HUES48 (cell line): Measurements from ENCODE around the gene OSBP2.

Source experiments
- H3K27ac ChIP-seq: one replicate; pipeline ENCODE4 v1.7.0; 2013; ENCODE audit warnings: low read depth, low read length, inconsistent platforms
- H3K27me3 ChIP-seq: 2 replicates; pipeline ENCODE4 v1.6.1; 2013; ENCODE audit warnings: mild to moderate bottlenecking, low read length; ENCODE audit not compliant: control insufficient read depth, insufficient read depth
- H3K36me3 ChIP-seq: 2 replicates; pipeline ENCODE4 v1.6.1; 2013; ENCODE audit warnings: low read length; ENCODE audit not compliant: control insufficient read depth, insufficient read depth
- H3K4me1 ChIP-seq: 2 replicates; pipeline ENCODE4 v1.6.1; 2013; ENCODE audit warnings: mild to moderate bottlenecking, low read length; ENCODE audit not compliant: control insufficient read depth, insufficient read depth
- H3K4me3 ChIP-seq: 2 replicates; pipeline ENCODE4 v1.5.1; 2013; ENCODE audit warnings: mild to moderate bottlenecking, low read depth, low read length
- H3K9ac ChIP-seq: 2 replicates; pipeline ENCODE4 v1.6.1; 2013; ENCODE audit warnings: mild to moderate bottlenecking, low read depth, low read length, moderate library complexity
- H3K9me3 ChIP-seq: 2 replicates; pipeline ENCODE4 v1.6.1; 2013; ENCODE audit warnings: low read length; ENCODE audit not compliant: control insufficient read depth, insufficient read depth

OSBP2 gene

GRCh38 chr22:30928401-30928800 lies 233.7 kb downstream of the OSBP2 start:
- H3K9me3 ChIP-seq = no peaks in the 10 kb centered on the region
- no peaks in the 10 kb centered on the region for H3K27me3 ChIP-seq
- H3K36me3 ChIP-seq = peaks cover 92% of the 10 kb centered on the region

DNA sequence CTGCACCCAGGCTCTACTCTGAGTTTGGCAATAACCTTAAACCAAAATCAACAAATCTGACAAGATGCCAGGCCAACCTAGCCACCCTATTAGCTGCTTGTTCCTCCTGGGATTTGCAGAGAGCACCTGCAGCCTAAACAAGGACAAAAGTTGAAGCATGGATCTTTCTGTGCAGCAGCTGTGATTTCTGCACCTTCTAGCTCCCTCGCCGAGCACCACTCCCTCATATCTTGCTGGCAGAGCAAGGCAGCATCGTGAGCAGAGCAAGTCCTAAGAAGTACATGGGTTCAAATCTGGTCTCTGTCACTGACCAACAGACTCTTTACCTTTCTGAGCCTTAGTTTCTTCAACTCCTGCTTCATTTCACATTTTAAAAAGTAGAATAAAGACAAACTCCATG lies 235.6 kb downstream of the OSBP2 start:
- peaks cover 97% of the 10 kb centered on the region for H3K36me3 ChIP-seq
- no peaks in the 10 kb centered on the region for H3K27me3 ChIP-seq
- no peaks in the 10 kb centered on the region for H3K9me3 ChIP-seq
- no peak overlapping the region for H3K4me3 ChIP-seq
- H3K4me1 ChIP-seq = no peaks in the 10 kb centered on the region
- no peak overlapping the region for H3K27ac ChIP-seq
- no peak overlapping the region for H3K9ac ChIP-seq

More at GRCh38 chr22:30928401-30928800, 233.7 kb downstream of the OSBP2 start:
- Histone ChIP-seq H3K9ac (no peak overlapping the region), H3K4me3 (no peak overlapping the region), H3K4me1 (no peaks in the 10 kb centered on the region), H3K27ac (no peak overlapping the region)

GRCh38 chr22:30931541-30932300 lies 237.0 kb downstream of the OSBP2 start:
- no peak overlapping the region for H3K9ac ChIP-seq
- H3K4me1 ChIP-seq = no peaks in the 10 kb centered on the region
- H3K9me3 ChIP-seq = no peaks in the 10 kb centered on the region
- no peak overlapping the region for H3K27ac ChIP-seq
- H3K36me3 ChIP-seq = peaks cover 97% of the 10 kb centered on the region
- no peaks in the 10 kb centered on the region for H3K27me3 ChIP-seq
- H3K4me3 ChIP-seq = no peak overlapping the region

DNA sequence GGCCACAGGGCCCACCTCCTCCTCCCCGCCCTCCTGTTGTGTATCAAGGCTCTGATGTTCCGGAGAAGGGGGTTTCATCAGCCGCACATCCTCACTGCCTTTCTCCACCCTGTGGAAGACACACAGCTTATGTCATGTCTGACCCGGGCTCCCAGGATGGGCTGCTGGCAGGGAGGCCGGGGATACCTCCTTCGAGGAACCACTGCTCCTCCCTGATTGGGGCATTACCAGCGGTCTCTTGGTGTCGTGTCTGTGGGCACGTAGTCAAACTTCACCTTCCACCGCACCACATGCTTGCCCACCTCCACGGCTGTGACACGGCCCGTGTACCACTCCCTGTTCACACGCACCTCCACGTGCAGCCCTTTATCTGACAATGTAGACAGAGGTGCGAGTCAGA lies 238.0 kb downstream of the OSBP2 start:
- no peak overlapping the region for H3K4me3 ChIP-seq
- H3K36me3 ChIP-seq = peaks cover 97% of the 10 kb centered on the region
- H3K4me1 ChIP-seq = no peaks in the 10 kb centered on the region
- no peaks in the 10 kb centered on the region for H3K9me3 ChIP-seq
- no peak overlapping the region for H3K27ac ChIP-seq
- no peaks in the 10 kb centered on the region for H3K27me3 ChIP-seq
- no peak overlapping the region for H3K9ac ChIP-seq

- H3K36me3 ChIP-seq = peaks cover 97% of the 10 kb centered on the region
- no peaks in the 10 kb centered on the region for H3K4me1 ChIP-seq
- no peak overlapping the region for H3K9ac ChIP-seq
- no peak overlapping the region for H3K4me3 ChIP-seq
- no peak overlapping the region for H3K27ac ChIP-seq
- no peaks in the 10 kb centered on the region for H3K27me3 ChIP-seq
- no peaks in the 10 kb centered on the region for H3K9me3 ChIP-seq
These were observed 238.8 kb downstream of the OSBP2 start for GRCh38 chr22:30933457-30933856.

DNA sequence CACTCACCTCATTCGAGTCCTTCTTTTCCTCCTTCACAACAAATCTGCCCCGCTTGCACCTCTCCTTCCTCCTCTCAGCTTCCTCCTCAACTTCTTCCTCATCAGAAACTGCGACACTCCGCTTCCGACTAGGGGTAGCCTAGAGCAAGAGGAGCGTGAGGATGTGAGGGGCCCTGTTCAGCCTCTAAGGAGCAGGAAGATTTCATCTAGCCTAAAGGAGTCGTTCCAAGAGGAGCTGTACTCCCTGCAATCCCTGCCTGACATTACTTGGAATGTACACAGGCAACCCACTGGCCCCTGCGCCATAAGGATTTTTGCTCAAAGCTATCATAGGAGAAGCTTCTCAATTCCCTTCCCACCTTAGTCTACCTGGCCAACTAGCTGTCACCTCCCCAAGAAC lies 239.4 kb downstream of the OSBP2 start:
- Histone ChIP-seq H3K9ac (no peak overlapping the region), H3K36me3 (peaks cover 96% of the 10 kb centered on the region), H3K9me3 (no peaks in the 10 kb centered on the region), H3K27ac (no peak overlapping the region), H3K27me3 (no peaks in the 10 kb centered on the region), H3K4me3 (no peak overlapping the region), H3K4me1 (no peaks in the 10 kb centered on the region)

DNA sequence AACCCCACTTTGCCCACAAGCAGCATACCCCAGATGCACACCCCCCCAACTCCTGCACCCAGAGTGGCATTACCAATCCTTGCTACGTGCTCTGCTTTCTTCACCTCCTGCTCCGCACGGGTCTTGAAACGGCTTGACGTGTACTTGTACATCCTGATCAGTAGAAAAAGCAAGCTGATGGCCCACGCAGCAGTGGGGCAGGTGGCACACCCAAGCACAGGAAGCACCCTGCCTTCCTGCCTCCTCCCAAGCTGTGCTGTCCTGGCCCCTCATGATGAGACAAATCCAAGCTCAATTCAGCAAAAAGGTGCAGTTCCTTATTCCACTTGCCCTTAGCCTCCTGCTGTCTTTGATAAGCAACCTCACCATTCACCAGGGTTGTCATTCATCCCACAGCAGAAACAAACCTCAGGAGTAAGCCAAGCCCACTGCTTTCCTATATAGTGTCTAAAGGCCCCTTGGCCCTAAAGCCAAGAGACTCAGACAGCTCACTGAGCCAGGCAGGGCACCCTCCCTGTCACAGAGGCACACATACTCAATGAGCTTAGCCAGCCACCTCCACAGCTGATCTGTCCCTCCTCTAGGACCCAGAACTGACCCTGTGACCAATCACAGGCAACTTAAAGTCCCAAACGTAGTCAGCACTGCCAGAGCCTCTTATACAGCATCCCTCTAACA lies 246.2 kb downstream of the OSBP2 start:
- Histone ChIP-seq H3K4me3 (no peak overlapping the region), H3K27me3 (no peaks in the 10 kb centered on the region)

GRCh38 chr22:30941363-30941740 lies 246.7 kb downstream of the OSBP2 start:
- Histone ChIP-seq H3K4me3 (no peak overlapping the region), H3K9ac (no peak overlapping the region), H3K9me3 (no peaks in the 10 kb centered on the region), H3K27ac (no peak overlapping the region), H3K27me3 (no peaks in the 10 kb centered on the region), H3K36me3 (peaks cover 98% of the 10 kb centered on the region), H3K4me1 (no peaks in the 10 kb centered on the region)

More for the DNA sequence above, 246.2 kb downstream of the OSBP2 start:
- Histone ChIP-seq H3K9ac (no peak overlapping the region), H3K9me3 (no peaks in the 10 kb centered on the region), H3K4me1 (no peaks in the 10 kb centered on the region), H3K27ac (no peak overlapping the region), H3K36me3 (peaks cover 98% of the 10 kb centered on the region)

DNA sequence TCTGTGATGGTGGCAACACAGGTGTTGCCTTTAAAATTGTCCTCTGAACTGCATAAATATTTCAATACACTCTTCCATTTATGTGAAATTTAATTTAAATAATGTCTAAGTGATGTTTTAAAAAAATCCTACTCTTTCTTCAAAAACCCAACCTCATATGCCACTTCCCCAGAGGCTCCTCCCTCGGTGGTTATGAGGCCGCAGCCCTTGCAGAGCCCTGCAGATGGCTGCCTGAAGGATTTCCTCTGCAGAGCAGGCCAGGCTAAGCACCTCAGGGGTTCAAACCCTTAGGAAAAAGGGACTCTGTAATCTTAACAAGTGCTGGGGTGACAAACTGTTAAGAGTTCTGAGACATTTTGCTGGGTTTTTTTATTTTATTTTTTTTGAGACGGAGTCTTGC lies 248.7 kb downstream of the OSBP2 start:
- H3K27me3 ChIP-seq = no peaks in the 10 kb centered on the region
- peaks cover 98% of the 10 kb centered on the region for H3K36me3 ChIP-seq
- no peaks in the 10 kb centered on the region for H3K4me1 ChIP-seq

DNA sequence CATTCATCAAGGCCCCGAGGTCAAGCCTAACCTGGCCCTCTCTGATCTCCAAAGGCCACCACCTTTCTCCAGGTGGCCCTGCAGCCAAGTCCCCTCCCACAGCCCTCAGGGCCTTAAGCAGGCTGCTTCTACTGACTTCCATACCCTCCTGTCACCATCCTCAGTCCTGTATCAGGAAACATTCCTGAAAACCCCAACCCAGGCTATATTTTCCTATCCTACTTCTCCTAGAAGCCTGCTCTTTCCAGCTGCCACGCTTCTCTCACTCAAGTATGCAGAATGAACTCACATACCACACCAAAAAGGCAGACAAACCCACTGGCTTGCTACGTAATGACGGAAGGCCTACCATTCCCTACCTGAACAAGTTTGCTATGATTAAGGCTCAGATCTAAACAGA lies 250.3 kb downstream of the OSBP2 start:
- H3K27me3 ChIP-seq = no peaks in the 10 kb centered on the region
- H3K4me3 ChIP-seq = no peak overlapping the region
- H3K36me3 ChIP-seq = peaks cover 99% of the 10 kb centered on the region
- no peaks in the 10 kb centered on the region for H3K4me1 ChIP-seq
- no peak overlapping the region for H3K27ac ChIP-seq
- H3K9me3 ChIP-seq = no peaks in the 10 kb centered on the region
- no peak overlapping the region for H3K9ac ChIP-seq

More for the DNA sequence above, 248.7 kb downstream of the OSBP2 start:
- no peak overlapping the region for H3K9ac ChIP-seq
- no peaks in the 10 kb centered on the region for H3K9me3 ChIP-seq
- no peak overlapping the region for H3K27ac ChIP-seq
- H3K4me3 ChIP-seq = no peak overlapping the region

DNA sequence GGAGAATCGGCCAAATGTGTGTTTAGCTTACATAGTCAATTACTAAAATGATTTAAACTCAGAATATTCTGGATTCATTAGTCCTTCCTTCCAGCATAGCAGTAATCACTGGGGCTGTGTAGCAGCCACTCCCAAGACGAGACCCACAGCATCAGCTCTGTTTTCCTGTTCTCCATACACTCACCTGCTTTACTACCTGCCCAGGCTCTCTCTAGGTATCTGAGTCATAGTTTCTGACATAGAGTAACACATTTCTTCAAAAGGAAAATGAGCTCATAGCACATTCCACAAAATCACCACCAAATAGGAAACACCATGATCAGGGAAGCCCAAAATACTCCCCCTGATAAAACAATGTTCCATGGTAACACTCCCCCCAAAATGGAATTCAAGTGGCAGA lies 251.0 kb downstream of the OSBP2 start:
- Histone ChIP-seq H3K27ac (no peak overlapping the region), H3K9me3 (no peaks in the 10 kb centered on the region), H3K27me3 (no peaks in the 10 kb centered on the region), H3K36me3 (peaks cover 99% of the 10 kb centered on the region), H3K4me1 (no peaks in the 10 kb centered on the region), H3K9ac (no peak overlapping the region), H3K4me3 (no peak overlapping the region)
